ENCODE results near the gene SEMA4G. TPM values are rescaled to one million over a fixed set of nuclear protein-coding genes. Genes with fewer than 3 reads are reported as not detected.

Gene SEMA4G
- total RNA-seq, 2 donors from 2014 or later, result 10.5 to 12.5 TPM

- H3K4me1 ChIP-seq, result peaks cover 50% of the 10 kb centered on the region
- peak within 1 kb of the TSS; percentile 49 to 88 (median 70) for H3K27ac ChIP-seq
- H3K27me3 ChIP-seq, result no peaks in the 10 kb centered on the region
- ATAC-seq, result peak; percentile 86
- peak; percentile 83 to 87 (median 86) for DNase-seq
- H3K4me3 ChIP-seq, result peak within 1 kb of the TSS; percentile 46 to 95
- H3K36me3 ChIP-seq (replicated peaks in 1 of 2; ENCODE audit: insufficient read depth in 1 of 2, low read depth in 2 of 2), result peaks cover 0 to 7% of the 10 kb centered on the region in 2 donors
- no peaks in the 10 kb centered on the region for H3K9me3 ChIP-seq
- WGBS, 2 donors, result 0 to 1% methylated on average over 34 to 71 of the region's 75 CpGs
- TF ChIP-seq POLR2A (IDR thresholded peaks at IDR 0.05) (peak; percentile 23 to 71 (median 61)), CTCF (IDR thresholded peaks at IDR 0.05) (no peak)
- intact Hi-C loops (cut with DNase I), result no loop called here
Observed at GRCh38 chr10:100986952-100987684, 17.8 kb downstream of the SEMA4G start, which contains the start of the genes MRPL43 and TWNK. TSS of gene MRPL43 (minus strand) at chr10:100987497. CDS start at chr10:100987443, 54 bp downstream. TSS of gene TWNK (plus strand) at chr10:100987543. CDS start at chr10:100988211, 668 bp downstream.

DNA sequence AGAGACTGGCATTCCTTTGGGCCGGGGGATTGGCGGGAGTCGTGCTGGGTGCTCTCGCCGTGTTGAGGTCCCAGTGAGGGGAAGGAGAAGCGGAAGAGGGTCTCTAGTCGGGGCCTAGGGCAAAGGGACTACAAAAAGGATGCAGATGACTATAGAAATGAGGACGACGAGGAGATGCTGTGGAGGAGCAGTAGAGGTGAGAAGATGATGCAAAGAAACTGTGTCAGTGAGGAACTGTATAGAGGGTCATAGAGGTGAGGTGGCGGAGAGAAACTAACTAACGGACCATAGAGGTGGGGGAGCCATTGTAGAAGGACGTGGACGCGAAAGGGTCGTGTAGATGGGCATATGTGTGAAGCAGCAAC lies 18.4 kb downstream of the SEMA4G start:
- Histone ChIP-seq H3K27ac (peak overlapping the region in 2 of 4 donors; percentile 81 to 88), H3K36me3 (replicated peaks in 1 of 2; ENCODE audit: insufficient read depth in 1 of 2, low read depth in 2 of 2) (peaks cover 0 to 7% of the 10 kb centered on the region in 2 donors), H3K4me3 (peak overlapping the region; percentile 46 to 95), H3K27me3 (no peaks in the 10 kb centered on the region), H3K9me3 (no peaks in the 10 kb centered on the region), H3K4me1 (peaks cover 50% of the 10 kb centered on the region)
- WGBS, 2 donors, result 1% methylated on average over 15 of the region's 15 CpGs
- TF ChIP-seq CTCF (IDR thresholded peaks at IDR 0.05), result no peak
- TF ChIP-seq POLR2A (IDR thresholded peaks at IDR 0.05), result no peak
- ATAC-seq (no peak), DNase-seq (no peak)
- intact Hi-C loops (cut with DNase I), result no loop called here

DNA sequence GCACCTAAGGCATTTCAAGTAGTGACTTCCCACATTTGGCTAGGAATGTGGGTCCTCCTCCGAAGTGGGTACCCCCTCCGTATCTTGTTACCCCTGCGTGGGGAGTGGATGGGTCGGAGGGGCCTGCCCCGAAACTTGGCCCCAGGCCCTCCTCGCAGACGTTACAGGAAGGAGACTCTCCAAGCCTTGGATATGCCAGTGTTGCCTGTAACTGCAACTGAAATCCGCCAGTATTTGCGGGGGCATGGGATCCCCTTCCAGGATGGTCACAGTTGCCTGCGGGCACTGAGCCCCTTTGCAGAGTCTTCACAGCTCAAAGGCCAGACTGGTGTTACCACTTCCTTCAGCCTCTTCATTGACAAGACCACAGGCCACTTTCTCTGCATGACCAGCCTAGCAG lies 18.9 kb downstream of the SEMA4G start:
- DNase-seq, result no peak
- H3K36me3 ChIP-seq (replicated peaks in 1 of 2; ENCODE audit: insufficient read depth in 1 of 2, low read depth in 2 of 2), result peaks cover 0 to 9% of the 10 kb centered on the region in 2 donors
- no peak for ATAC-seq
- intact Hi-C loops (cut with DNase I), result no loop called here
- no peak overlapping the region for H3K4me3 ChIP-seq
- TF ChIP-seq CTCF (IDR thresholded peaks at IDR 0.05) (no peak), POLR2A (IDR thresholded peaks at IDR 0.05) (no peak)
- WGBS, 2 donors, result 62% methylated on average over 10 of the region's 10 CpGs
- no peaks in the 10 kb centered on the region for H3K27me3 ChIP-seq
- H3K27ac ChIP-seq, result no peak overlapping the region
- peaks cover 50% of the 10 kb centered on the region for H3K4me1 ChIP-seq
- H3K9me3 ChIP-seq, result no peaks in the 10 kb centered on the region

DNA sequence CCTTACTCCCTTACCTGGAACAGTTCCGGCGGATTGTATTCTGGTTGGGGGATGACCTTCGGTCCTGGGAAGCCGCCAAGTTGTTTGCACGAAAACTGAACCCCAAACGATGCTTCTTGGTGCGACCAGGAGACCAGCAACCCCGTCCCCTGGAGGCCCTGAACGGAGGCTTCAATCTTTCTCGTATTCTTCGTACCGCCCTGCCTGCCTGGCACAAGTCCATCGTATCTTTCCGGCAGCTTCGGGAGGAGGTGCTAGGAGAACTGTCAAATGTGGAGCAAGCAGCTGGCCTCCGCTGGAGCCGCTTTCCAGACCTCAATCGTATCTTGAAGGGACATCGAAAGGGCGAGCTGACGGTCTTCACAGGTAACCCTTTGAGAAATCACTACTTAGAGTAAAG lies 19.8 kb downstream of the SEMA4G start:
- Histone ChIP-seq H3K27ac (no peak overlapping the region), H3K9me3 (no peaks in the 10 kb centered on the region), H3K4me3 (no peak overlapping the region), H3K4me1 (peaks cover 50% of the 10 kb centered on the region), H3K27me3 (no peaks in the 10 kb centered on the region), H3K36me3 (replicated peaks in 1 of 2; ENCODE audit: insufficient read depth in 1 of 2, low read depth in 2 of 2) (peaks cover 0 to 9% of the 10 kb centered on the region in 2 donors)
- no peak for ATAC-seq
- DNase-seq, result peak in 3 of 4 donors; percentile 35 to 49 (median 43)
- intact Hi-C loops (cut with DNase I), result no loop called here
- TF ChIP-seq CTCF (IDR thresholded peaks at IDR 0.05) (no peak), POLR2A (IDR thresholded peaks at IDR 0.05) (no peak)
- 64 to 66% methylated on average over 21 of the region's 21 CpGs for WGBS, 2 donors

Measured in body of pancreas (tissue), 4 donors.